ENCODE measurements around the gene SLC25A38.

The SLC25A38 gene

DNA sequence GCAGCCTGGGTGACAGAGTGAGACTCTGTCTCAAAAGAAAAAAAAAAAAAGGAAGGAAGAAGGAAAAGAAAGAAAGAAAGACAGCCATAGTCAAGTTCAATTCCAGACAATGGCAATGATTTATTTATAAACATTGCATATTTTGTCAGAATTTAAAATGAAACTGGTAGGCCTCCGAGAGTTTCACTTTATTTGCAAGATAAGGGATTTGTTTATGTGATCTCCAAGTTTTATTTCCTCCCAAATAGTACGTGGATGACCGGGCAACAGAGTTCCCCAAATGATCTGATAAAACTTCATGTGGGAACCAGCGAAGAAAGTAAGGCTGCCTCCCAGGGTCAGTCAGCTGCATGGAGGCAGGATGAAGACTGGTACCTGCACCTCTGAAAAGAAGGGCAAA lies 55.7 kb downstream of the SLC25A38 start:
- Histone ChIP-seq H3K27me3 (ENCODE audit: insufficient read depth, insufficient read length) (no peaks in the 10 kb centered on the region), H3K36me3 (ENCODE audit: insufficient read depth, insufficient read length, low read length) (no peaks in the 10 kb centered on the region), H3K9ac (ENCODE audit: insufficient read length, low read depth) (no peak overlapping the region), H3K4me1 (ENCODE audit: insufficient read depth, insufficient read length) (no peaks in the 10 kb centered on the region), H3K9me3 (ENCODE audit: insufficient read depth, low read length) (no peaks in the 10 kb centered on the region), H3K4me3 (ENCODE audit: insufficient read length, low read depth) (no peak overlapping the region)
- no peak for TF ChIP-seq YY1 (IDR thresholded peaks at IDR 0.05; ENCODE audit: insufficient read depth, insufficient read length)
- no peak for TF ChIP-seq SUZ12 (IDR thresholded peaks at IDR 0.05; ENCODE audit: extremely low read depth, insufficient read depth, insufficient read length)
- TF ChIP-seq ZNF274 (IDR thresholded peaks at IDR 0.05; ENCODE audit: low read depth, low read length), result no peak
- no peak for DNase-seq (ENCODE audit: low read depth, low spot score)

GRCh38 chr3:39440316-39440715 lies 57.1 kb downstream of the SLC25A38 start:
- Histone ChIP-seq H3K9me3 (ENCODE audit: insufficient read depth, low read length) (no peaks in the 10 kb centered on the region), H3K9ac (ENCODE audit: insufficient read length, low read depth) (no peak overlapping the region), H3K36me3 (ENCODE audit: insufficient read depth, insufficient read length, low read length) (no peaks in the 10 kb centered on the region), H3K27me3 (ENCODE audit: insufficient read depth, insufficient read length) (no peaks in the 10 kb centered on the region), H3K4me3 (ENCODE audit: insufficient read length, low read depth) (no peak overlapping the region), H3K4me1 (ENCODE audit: insufficient read depth, insufficient read length) (no peaks in the 10 kb centered on the region)
- no peak for DNase-seq (ENCODE audit: low read depth, low spot score)
- TF ChIP-seq ZNF274 (IDR thresholded peaks at IDR 0.05; ENCODE audit: low read depth, low read length), result no peak
- TF ChIP-seq SUZ12 (IDR thresholded peaks at IDR 0.05; ENCODE audit: extremely low read depth, insufficient read depth, insufficient read length), result no peak
- no peak for TF ChIP-seq YY1 (IDR thresholded peaks at IDR 0.05; ENCODE audit: insufficient read depth, insufficient read length)

DNA sequence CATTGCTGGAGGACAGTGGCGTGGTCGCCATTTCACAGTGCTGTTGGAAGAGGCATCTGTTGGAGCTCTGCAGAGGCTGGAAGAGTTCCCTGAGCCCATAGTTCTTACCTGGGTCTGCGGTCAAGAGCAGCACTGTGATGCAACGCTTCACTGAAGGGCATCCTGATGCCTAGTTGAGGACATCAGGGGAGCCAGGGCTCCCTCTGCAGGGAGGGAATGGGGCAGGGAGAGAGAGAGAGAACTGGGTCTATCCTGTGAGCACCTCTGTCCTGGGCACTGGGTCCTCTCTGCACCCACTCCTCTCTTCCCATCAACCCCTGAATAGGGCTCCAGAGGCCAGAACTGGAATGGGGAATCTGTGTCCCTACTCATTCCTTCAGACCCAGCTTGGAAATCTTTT lies 60.4 kb downstream of the SLC25A38 start:
- Histone ChIP-seq H3K4me3 (ENCODE audit: insufficient read length, low read depth) (no peak overlapping the region), H3K4me1 (ENCODE audit: insufficient read depth, insufficient read length) (peaks cover 4% of the 10 kb centered on the region), H3K27me3 (ENCODE audit: insufficient read depth, insufficient read length) (no peaks in the 10 kb centered on the region), H3K36me3 (ENCODE audit: insufficient read depth, insufficient read length, low read length) (no peaks in the 10 kb centered on the region), H3K9me3 (ENCODE audit: insufficient read depth, low read length) (no peaks in the 10 kb centered on the region), H3K9ac (ENCODE audit: insufficient read length, low read depth) (no peak overlapping the region)
- TF ChIP-seq ZNF274 (IDR thresholded peaks at IDR 0.05; ENCODE audit: low read depth, low read length), result no peak
- TF ChIP-seq SUZ12 (IDR thresholded peaks at IDR 0.05; ENCODE audit: extremely low read depth, insufficient read depth, insufficient read length), result no peak
- no peak for TF ChIP-seq YY1 (IDR thresholded peaks at IDR 0.05; ENCODE audit: insufficient read depth, insufficient read length)
- DNase-seq (ENCODE audit: low read depth, low spot score), result peak; percentile 15

- no peak for DNase-seq (ENCODE audit: low read depth, low spot score)
- TF ChIP-seq SUZ12 (IDR thresholded peaks at IDR 0.05; ENCODE audit: extremely low read depth, insufficient read depth, insufficient read length), result no peak
- no peak for TF ChIP-seq ZNF274 (IDR thresholded peaks at IDR 0.05; ENCODE audit: low read depth, low read length)
- no peak for TF ChIP-seq YY1 (IDR thresholded peaks at IDR 0.05; ENCODE audit: insufficient read depth, insufficient read length)
These were observed 62.8 kb downstream of the SLC25A38 start for GRCh38 chr3:39445927-39446326.

DNA sequence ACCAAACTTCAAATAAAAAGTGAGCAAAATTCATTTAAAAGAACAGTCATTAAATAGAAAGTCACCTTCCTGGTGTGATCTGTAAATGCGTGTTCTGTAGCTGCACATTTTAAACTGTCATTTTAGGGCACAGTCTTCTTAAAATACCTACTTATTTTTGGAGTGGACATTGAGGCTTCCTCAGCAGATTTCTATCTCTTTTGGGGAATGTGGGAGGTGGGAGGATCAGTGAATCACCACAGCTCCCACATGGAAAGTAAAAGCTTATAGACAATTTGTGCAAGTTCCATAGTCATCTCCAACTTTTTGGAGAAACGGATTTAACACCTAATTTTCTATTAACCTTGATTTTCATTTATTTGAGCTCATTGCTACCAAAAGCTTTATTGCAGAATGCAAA lies 63.3 kb downstream of the SLC25A38 start:
- Histone ChIP-seq H3K9ac (ENCODE audit: insufficient read length, low read depth) (no peak overlapping the region), H3K4me1 (ENCODE audit: insufficient read depth, insufficient read length) (peaks cover 6% of the 10 kb centered on the region), H3K4me3 (ENCODE audit: insufficient read length, low read depth) (no peak overlapping the region), H3K27me3 (ENCODE audit: insufficient read depth, insufficient read length) (no peaks in the 10 kb centered on the region), H3K36me3 (ENCODE audit: insufficient read depth, insufficient read length, low read length) (no peaks in the 10 kb centered on the region), H3K9me3 (ENCODE audit: insufficient read depth, low read length) (no peaks in the 10 kb centered on the region)
- DNase-seq (ENCODE audit: low read depth, low spot score), result no peak
- TF ChIP-seq YY1 (IDR thresholded peaks at IDR 0.05; ENCODE audit: insufficient read depth, insufficient read length) (no peak), SUZ12 (IDR thresholded peaks at IDR 0.05; ENCODE audit: extremely low read depth, insufficient read depth, insufficient read length) (no peak), ZNF274 (IDR thresholded peaks at IDR 0.05; ENCODE audit: low read depth, low read length) (no peak)

More at GRCh38 chr3:39445927-39446326, 62.8 kb downstream of the SLC25A38 start:
- H3K9me3 ChIP-seq (ENCODE audit: insufficient read depth, low read length), result no peaks in the 10 kb centered on the region
- H3K9ac ChIP-seq (ENCODE audit: insufficient read length, low read depth), result no peak overlapping the region
- H3K4me1 ChIP-seq (ENCODE audit: insufficient read depth, insufficient read length), result peaks cover 6% of the 10 kb centered on the region
- H3K36me3 ChIP-seq (ENCODE audit: insufficient read depth, insufficient read length, low read length), result no peaks in the 10 kb centered on the region
- H3K27me3 ChIP-seq (ENCODE audit: insufficient read depth, insufficient read length), result no peaks in the 10 kb centered on the region
- no peak overlapping the region for H3K4me3 ChIP-seq (ENCODE audit: insufficient read length, low read depth)
